ENCODE results near the gene OTX1. TPM values are rescaled to one million over a fixed set of nuclear protein-coding genes. Genes with fewer than 3 reads are reported as not detected.

Gene OTX1
- total RNA-seq, 2 donors from 2014 or later, result not detected

- Mint-ChIP-seq H3K36me3 (ENCODE audit: low read depth) (no peaks in the 10 kb centered on the region), H3K4me3 (no peak overlapping the region), H3K27me3 (peaks cover 37% of the 10 kb centered on the region), H3K27ac (no peak overlapping the region), H3K4me1 (no peaks in the 10 kb centered on the region)
- DNase-seq (no peak), ATAC-seq (no peak)
- no peaks in the 10 kb centered on the region for H3K9me3 ChIP-seq (ENCODE audit: control insufficient read depth, low read length, poor library complexity, severe bottlenecking)
These were observed 30.8 kb downstream of the OTX1 start for GRCh38 chr2:63081404-63081803.

- DNase-seq (no peak), ATAC-seq (no peak)
- no peaks in the 10 kb centered on the region for H3K9me3 ChIP-seq (ENCODE audit: control insufficient read depth, low read length, poor library complexity, severe bottlenecking)
- no peaks in the 10 kb centered on the region for H3K4me1 Mint-ChIP-seq
- no peaks in the 10 kb centered on the region for H3K36me3 Mint-ChIP-seq (ENCODE audit: low read depth)
- peaks cover 16% of the 10 kb centered on the region for H3K27me3 Mint-ChIP-seq
- H3K4me3 Mint-ChIP-seq, result no peak overlapping the region
- H3K27ac Mint-ChIP-seq, result no peak overlapping the region
These were observed 36.1 kb downstream of the OTX1 start for GRCh38 chr2:63086687-63087086.

GRCh38 chr2:63092401-63092800, 41.8 kb downstream of the OTX1 start:
- no peak for ATAC-seq
- H3K4me3 Mint-ChIP-seq, result no peak overlapping the region

GRCh38 chr2:63092857-63093256, 42.2 kb downstream of the OTX1 start:
- Mint-ChIP-seq H3K36me3 (ENCODE audit: low read depth) (no peaks in the 10 kb centered on the region), H3K4me1 (no peaks in the 10 kb centered on the region), H3K27me3 (no peaks in the 10 kb centered on the region), H3K27ac (no peak overlapping the region), H3K4me3 (no peak overlapping the region)
- DNase-seq (no peak), ATAC-seq (no peak)
- H3K9me3 ChIP-seq (ENCODE audit: control insufficient read depth, low read length, poor library complexity, severe bottlenecking), result no peaks in the 10 kb centered on the region

More at GRCh38 chr2:63092401-63092800, 41.8 kb downstream of the OTX1 start:
- Mint-ChIP-seq H3K4me1 (no peaks in the 10 kb centered on the region), H3K36me3 (ENCODE audit: low read depth) (no peaks in the 10 kb centered on the region), H3K27ac (no peak overlapping the region), H3K27me3 (no peaks in the 10 kb centered on the region)
- no peak for DNase-seq
- no peaks in the 10 kb centered on the region for H3K9me3 ChIP-seq (ENCODE audit: control insufficient read depth, low read length, poor library complexity, severe bottlenecking)

- no peaks in the 10 kb centered on the region for H3K27me3 Mint-ChIP-seq
- DNase-seq (no peak), ATAC-seq (no peak)
- no peaks in the 10 kb centered on the region for H3K36me3 Mint-ChIP-seq (ENCODE audit: low read depth)
- no peaks in the 10 kb centered on the region for H3K4me1 Mint-ChIP-seq
- no peak overlapping the region for H3K4me3 Mint-ChIP-seq
- no peak overlapping the region for H3K27ac Mint-ChIP-seq
- H3K9me3 ChIP-seq (ENCODE audit: control insufficient read depth, low read length, poor library complexity, severe bottlenecking), result no peaks in the 10 kb centered on the region
These were observed 42.9 kb downstream of the OTX1 start for GRCh38 chr2:63093502-63093901.

GRCh38 chr2:63096491-63096890, 45.9 kb downstream of the OTX1 start:
- Mint-ChIP-seq H3K4me3 (no peak overlapping the region), H3K27me3 (no peaks in the 10 kb centered on the region), H3K4me1 (no peaks in the 10 kb centered on the region), H3K36me3 (ENCODE audit: low read depth) (no peaks in the 10 kb centered on the region), H3K27ac (no peak overlapping the region)
- no peak for ATAC-seq
- no peak for DNase-seq
- no peaks in the 10 kb centered on the region for H3K9me3 ChIP-seq (ENCODE audit: control insufficient read depth, low read length, poor library complexity, severe bottlenecking)

- no peak for DNase-seq
- H3K27ac Mint-ChIP-seq, result no peak overlapping the region
These were observed 48.4 kb downstream of the OTX1 start for GRCh38 chr2:63099032-63099431.

GRCh38 chr2:63101954-63102353, 51.3 kb downstream of the OTX1 start:
- DNase-seq, result no peak
- peaks cover 5% of the 10 kb centered on the region for H3K9me3 ChIP-seq (ENCODE audit: control insufficient read depth, low read length, poor library complexity, severe bottlenecking)
- H3K27me3 Mint-ChIP-seq, result no peaks in the 10 kb centered on the region
- ATAC-seq, result no peak
- no peak overlapping the region for H3K27ac Mint-ChIP-seq
- H3K4me3 Mint-ChIP-seq, result no peak overlapping the region
- no peaks in the 10 kb centered on the region for H3K36me3 Mint-ChIP-seq (ENCODE audit: low read depth)
- H3K4me1 Mint-ChIP-seq, result no peaks in the 10 kb centered on the region

More at GRCh38 chr2:63099032-63099431, 48.4 kb downstream of the OTX1 start:
- ATAC-seq, result no peak
- H3K4me3 Mint-ChIP-seq, result no peak overlapping the region
- H3K4me1 Mint-ChIP-seq, result no peaks in the 10 kb centered on the region
- no peaks in the 10 kb centered on the region for H3K27me3 Mint-ChIP-seq
- H3K36me3 Mint-ChIP-seq (ENCODE audit: low read depth), result no peaks in the 10 kb centered on the region
- no peaks in the 10 kb centered on the region for H3K9me3 ChIP-seq (ENCODE audit: control insufficient read depth, low read length, poor library complexity, severe bottlenecking)

GRCh38 chr2:63104482-63104881, 53.9 kb downstream of the OTX1 start:
- H3K9me3 ChIP-seq (ENCODE audit: control insufficient read depth, low read length, poor library complexity, severe bottlenecking), result peaks cover 5% of the 10 kb centered on the region
- Mint-ChIP-seq H3K4me1 (no peaks in the 10 kb centered on the region), H3K27me3 (no peaks in the 10 kb centered on the region), H3K36me3 (ENCODE audit: low read depth) (no peaks in the 10 kb centered on the region), H3K4me3 (no peak overlapping the region), H3K27ac (no peak overlapping the region)
- ATAC-seq (no peak), DNase-seq (no peak)
